ENCODE results near the gene FAM219B.
"Not testable (repeated sequence)": the region's sequence is repeated elsewhere in the genome, so short reads cannot be mapped to it uniquely, and the experiment has no call there.

The FAM219B gene

DNA sequence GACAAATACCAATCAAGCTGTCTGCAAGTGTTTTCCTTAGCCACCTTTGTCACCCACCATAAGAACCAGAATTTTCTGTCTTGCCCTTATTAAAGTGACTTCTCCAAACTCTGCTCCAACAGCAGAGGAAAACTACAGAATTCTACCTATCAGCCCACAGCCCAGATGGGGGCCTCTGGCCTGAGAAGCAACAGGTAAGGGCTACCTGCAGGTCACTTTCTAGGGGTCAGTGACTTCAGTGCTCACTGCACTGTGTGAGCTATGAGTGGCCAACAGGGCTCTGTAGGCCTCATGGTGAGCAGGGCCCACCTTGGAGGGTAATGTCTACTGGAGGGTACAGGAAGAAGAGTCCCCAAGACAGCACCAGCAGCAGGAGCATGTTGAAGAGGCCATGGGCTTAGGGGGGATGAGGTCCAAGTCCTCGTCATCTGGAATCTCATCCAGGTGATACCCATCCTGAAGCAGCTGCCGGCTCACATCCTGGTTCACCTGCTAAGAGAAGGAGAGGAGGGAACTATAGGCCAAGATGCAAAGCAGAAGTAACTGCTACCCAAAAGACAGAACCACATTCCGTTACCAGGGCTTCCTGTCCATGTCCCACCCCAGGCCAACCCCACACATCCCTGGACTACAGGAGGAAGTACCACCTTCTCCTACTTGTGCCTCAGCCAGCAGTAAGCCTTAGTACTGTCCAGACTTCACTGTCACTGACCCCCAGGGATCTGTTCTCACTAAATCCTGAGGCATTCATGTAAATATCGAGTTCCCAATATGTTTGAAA is 4.2 kb downstream of the FAM219B start:
- DNase-seq = no peak

DNA sequence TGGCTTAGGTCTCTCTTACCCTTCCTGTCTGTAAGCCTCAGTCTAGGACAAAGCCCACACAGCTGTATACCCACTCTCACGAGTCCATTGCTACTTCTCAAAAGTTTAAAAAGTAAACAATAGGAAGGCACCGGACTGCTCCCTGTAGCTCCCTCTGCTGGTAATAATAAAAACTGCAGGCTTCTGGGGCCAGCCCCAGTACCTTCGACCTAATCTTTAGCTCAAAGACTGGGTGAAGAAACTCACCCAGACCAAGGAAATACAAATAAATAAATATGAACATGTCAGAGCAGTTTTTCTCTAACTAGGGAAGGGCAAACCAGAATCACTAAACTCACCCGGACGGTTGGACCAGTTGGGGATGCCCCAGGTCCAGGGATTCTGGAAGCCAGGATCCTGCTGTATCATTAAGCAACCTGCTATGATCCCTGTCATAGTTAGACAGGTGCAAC is 5.0 kb downstream of the FAM219B start:
- peak; percentile 56 for DNase-seq

DNA sequence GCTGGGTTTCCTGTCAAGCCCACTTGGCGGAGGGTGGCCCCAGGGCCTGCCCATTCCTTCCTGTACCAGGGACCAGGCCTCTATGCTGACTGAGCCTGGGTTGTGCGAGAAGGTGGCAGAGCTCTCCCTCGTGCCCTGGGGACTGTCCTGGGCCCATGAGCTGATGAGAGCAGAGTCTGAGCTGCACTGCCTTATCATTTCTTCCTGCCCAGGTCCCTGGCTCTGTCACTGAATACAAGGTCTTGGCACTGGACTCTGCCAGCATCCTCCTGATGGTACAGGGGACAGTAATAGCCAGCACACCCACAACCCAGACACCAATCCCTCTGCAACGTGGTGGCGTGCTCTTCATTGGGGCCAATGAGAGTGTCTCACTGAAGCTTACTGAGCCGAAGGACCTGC is 9.3 kb downstream of the FAM219B start:
- DNase-seq = no peak

DNA sequence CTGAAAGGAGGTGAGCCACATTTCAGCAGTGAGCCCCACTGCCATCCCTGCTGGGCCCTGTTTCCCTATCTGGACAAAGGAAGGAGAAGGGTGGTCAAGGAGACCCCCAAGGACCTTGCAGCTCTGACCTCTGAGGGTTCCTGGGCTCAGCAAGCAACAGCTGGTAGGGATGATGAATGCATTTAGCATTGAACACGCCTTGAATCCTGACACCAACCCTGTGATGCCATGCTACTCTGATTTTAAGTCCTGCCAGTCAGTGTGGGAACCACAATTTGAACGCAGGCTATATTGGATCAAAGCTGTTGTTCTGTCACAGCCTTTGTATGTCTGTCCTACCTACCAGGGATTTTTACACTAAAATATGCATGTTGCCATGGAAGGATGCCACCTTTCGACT is 10.3 kb downstream of the FAM219B start:
- no peak for DNase-seq

DNA sequence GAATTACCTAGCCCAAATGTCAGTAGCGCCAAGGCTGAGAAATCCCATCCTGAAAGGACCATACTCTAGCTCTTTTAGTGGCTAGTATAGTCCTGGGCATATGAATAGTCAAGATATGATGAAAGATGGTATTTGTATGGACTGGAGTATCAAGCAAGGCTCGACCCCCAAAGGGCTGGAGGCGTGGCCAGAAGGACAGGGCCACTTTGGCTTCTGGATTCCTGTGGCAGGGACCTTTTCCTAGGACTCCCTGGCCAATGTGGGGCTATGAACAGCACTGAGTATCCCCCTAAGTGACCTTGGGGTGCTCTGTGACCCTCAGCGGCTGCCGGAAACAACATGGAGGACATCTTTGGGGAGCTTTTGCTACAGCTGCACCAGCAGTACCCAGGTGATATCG is 10.8 kb downstream of the FAM219B start:
- no peak for DNase-seq

DNA sequence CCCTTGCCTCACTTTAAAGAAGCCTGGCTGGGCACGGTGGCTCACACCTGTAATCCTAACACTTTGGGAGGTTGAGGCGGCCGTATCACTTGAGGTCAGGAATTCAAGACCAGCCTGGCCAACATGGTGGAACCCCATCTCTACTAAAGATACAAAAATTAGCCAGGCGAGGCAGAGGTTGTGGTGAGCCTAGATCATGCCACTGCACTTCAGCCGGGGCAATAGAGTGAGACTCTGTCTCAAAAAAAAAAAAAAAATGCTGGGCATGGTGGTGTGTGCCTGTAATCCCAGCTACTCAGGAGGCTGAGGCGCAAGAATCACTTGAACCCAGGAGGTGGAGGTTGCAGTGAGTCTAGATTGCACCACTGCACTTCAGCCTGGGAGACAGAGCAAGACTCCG is 12.3 kb downstream of the FAM219B start:
- not testable (repeated sequence) for DNase-seq

DNA sequence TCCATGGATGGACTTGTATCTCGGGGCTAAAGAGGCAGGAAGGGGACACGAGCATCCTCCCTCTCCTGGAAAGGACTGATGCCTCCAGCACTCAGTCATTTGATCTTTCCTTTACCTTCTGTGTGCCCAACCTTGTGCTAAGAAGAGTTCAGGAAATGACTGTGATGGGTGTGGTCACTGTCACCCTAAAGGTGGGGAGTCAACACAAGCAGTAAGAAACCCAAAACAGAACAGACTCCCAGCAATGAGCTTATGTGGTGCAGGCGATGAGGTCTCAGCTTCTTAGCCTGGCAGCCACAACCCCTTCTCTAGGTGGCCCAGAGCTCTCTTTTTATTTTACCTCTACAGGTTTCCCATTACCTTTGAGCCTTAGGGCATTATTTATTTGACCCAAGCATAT is 13.0 kb downstream of the FAM219B start:
- no peak for DNase-seq

DNA sequence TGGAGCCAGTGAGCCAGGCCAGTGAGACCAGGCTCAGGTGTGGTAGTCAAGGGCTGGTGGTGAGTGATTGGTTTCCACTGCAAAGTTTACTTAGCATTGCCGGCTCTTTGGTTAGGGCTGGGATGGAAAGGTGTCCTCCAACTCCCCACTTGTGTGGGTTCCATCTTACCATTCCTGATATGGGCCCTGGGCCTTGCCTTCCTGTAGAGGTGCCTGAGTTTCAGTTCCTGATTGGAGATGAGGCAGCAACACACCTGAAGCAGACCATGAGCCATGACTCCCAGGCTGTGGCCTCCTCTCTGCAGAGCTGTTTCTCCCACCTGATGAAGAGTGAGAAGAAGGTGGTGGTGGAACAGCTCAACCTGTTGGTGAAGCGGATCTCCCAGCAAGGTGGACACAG is 13.7 kb downstream of the FAM219B start:
- no peak for DNase-seq

DNA sequence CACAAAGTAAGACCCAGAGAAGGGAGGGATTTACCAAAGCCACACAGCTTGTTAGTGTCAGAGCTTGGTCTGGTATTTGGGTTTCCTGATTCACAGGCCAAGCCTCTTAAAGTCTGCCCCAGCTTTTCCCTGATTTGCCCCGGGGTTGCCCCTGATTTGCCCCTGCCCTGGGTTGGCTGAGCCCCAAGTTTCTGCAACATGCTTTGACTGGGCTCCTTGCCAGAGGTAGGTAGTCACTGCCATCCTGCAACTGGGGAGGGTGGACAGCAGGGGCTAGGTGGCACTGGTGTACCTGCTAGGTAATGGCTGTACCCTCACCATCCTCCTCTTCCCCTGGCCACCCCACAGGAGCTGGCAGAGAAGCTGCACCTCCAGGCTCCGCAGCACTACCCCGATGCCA is 14.3 kb downstream of the FAM219B start:
- no peak for DNase-seq

DNA sequence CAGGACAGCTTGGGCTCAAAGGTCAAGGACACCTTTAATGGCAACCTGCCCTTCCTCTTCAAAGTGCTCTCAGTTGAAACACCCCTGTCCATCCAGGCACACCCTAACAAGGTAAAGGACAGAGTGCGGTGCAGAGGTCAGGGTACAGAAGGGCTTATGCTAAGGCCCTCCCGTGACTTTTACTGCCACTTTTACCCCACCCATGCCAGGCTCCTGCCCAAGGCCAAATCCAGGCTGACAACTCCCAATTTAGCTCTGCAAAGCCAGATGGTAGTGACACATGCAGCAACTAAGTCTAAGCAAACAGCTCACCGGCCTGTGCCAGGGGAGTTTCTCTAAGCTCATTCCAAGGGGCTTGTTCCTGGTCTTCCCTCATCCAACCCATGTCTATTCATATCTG is 15.2 kb downstream of the FAM219B start:
- DNase-seq = no peak

DNA sequence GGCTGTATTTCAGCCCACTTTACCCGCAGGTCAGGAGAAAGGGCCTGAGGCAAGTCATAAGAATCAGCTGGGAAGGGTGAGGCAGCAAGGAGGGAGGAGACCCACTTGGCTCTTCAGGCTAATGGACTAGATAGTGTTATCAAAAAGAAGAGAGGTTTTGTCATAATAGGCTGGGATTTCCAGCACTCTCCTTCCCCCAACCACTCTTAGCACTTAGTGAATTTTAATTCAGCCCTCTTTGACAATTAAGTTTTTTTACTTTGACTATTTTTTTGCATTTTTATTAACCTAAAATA is 16.0 kb downstream of the FAM219B start:
- DNase-seq = no peak

DNA sequence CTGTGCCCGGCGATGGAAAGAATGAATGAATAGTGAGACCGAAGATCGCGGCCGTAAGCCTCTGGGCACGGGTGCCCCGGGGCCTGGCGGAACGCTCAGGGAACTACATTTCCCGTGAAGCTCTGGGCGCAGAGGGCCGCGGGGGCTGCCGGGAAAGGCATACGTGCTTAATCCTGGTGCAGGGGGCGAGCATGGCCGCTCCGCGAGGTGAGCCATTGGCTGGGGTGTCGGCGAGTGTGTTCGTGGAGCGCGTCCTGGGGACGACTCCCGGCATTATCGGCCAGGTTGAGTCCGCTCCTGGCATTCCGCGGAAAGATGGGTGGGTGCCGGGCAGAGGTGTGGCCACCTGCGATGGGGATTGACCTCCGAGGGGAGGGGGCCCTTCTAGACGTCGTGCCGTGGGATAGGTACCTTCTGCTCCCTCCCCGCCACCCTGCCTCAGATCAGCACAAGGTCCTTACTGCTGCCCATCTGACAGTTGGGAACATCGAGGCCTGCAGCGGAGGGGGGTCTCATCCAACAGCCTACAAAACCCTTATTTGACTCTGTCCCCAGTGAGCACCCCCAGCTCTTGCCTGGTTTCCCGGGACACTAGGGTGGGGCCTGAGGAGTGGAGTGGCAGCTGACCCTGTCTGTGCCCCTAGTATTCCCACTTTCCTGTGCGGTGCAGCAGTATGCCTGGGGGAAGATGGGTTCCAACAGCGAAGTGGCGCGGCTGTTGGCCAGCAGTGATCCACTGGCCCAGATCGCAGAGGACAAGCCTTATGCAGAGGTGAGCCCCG is 16.6 kb downstream of the FAM219B start, which contains the start of gene MPI:
MPI (plus strand) TSS at position 160 of the 782 bp plus-strand sequence; CDS start at position 192, 32 bp downstream.
- DNase-seq = peak; percentile 88

DNA sequence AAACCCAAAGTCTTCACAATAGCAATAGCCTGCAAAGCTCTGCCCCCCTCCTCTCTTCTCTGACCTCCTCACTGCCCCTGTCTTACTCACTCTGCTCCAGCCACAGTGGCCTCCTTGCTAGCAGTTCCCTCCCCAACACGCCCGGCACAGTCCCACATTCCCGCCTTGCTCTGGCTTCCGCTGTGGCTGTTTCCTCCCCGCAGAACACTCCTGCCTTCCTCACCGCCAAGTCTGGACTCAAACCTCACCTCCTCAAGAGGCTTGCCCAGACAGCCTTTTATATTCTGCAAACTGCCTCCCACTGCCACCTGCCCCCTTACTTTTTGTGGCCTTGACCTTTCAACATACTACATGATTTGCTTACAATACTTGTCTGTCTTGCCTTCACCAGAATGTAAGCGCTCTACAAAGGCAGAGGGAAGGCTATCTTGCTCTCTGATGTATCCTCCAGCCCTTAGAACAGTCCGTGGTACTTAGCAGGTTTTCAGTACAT is 17.2 kb downstream of the FAM219B start:
- DNase-seq = peak; percentile 73

DNA sequence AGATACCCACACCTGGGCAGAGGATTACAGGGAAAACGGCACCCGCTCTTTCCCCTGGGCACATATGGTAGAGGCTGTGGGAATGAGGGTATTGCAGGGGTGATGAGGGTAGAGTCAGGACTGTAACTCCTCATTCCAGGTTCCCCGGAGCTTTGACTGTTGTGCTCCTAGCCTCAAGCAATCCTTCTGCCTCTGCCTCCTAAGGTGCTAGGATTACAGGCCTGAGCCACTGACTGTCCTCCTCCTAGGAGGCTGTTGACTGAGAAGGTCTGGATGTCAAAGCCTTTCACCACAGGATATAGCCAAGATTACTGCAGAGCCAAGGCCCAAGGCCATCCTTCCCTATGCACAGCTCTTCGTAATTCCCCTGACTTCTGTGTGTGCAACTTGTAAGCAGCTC is 17.9 kb downstream of the FAM219B start:
- DNase-seq = no peak

DNA sequence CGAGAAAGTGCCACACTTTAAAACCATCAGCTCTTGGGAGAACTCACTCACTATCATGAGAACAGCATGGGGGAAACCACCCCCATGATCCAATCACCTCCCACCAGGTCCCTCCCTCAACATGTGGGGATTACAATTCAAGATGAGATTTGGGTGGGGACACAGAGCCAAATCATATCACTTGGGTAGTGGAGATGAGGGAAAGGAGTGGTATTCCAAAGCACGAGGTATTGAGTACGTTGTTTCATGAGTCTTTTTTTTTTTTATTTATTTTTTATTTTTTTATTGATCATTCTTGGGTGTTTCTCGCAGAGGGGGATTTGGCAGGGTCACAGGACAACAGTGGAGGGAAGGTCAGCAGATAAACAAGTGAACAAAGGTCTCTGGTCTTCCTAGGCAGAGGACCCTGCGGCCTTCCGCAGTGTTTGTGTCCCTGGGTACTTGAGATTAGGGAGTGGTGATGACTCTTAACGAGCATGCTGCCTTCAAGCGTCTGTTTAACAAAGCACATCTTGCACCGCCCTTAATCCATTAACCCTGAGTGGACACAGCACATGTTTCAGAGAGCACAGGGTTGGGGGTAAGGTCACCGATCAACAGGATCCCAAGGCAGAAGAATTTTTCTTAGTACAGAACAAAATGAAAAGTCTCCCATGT is 19.0 kb downstream of the FAM219B start:
- DNase-seq = not testable (repeated sequence)

DNA sequence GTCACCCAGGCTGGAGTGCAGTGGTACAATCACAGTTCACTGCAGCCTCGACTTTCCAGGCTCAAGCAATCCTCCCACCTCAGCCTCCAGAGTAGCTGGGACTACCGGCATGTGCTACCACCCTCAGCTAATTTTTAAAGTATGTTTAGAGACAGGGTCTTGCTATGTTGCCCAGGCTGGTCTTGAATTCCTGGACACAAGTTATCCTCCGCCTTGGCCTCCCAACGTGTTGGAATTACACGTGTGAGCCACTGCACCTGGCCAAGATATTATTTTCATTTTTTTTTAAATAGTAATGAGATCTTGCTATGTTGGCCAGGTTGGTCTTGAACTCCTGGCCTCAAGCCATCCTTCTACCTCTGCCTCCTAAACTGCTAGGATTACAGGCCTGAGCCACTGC is 21.2 kb downstream of the FAM219B start:
- no peak for DNase-seq

DNA sequence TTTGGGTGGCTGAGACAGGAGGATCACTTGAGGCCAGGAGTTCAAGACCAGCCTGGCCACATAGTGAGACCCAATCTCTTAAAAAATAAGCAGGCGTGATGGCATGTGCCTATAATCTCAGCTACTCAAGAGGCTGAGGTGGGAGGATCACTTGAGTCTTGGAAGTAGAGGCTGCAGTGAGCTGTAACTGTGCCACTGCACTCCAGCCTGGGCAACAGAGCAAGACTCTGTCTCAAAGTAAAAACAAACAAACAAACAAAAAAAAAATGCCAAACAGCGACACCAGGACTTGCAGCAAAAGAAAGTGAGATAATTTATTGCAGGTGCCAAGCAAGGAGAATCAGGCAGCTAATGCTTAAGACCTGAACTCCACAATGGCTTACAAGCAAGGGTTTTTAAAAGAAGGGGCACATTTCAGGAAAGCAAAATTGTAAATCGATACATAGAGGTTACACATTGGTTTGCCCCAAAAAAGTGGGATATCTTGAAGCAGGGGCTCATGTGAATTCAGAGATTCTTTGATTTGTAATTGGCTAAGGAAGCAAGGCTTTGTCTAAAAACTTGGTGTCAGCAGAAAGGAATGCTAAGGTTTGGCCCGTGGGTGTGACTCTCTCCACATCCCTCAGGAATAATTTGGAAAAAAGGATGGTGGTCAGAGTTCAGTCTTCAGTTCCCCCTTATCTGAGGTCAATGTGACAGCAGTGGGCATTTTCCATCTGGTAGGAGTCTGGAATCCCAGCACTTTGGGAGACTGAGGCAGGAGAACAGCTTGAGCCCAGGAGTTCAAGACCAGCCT is 22.0 kb downstream of the FAM219B start:
- DNase-seq = no peak

DNA sequence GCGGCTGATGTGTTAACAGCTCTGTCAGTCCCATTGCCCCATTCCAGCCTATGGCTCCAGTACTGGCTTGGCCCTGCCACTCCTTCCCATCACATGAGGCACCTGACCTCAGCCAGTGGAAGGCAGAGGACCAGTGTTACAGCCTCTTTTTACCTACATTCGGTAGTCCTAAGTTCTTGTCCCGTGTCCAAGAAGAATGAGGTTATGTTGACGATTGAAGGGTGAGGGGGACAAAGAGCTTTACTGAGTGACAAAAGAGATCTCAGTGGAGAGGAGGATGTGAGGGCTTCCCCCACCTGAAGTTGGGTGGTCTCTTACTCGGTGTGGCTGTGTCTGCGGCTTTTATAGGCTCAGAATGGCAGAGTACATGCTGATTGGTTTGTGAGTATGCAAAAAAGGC is 24.1 kb downstream of the FAM219B start:
- DNase-seq = no peak

DNA sequence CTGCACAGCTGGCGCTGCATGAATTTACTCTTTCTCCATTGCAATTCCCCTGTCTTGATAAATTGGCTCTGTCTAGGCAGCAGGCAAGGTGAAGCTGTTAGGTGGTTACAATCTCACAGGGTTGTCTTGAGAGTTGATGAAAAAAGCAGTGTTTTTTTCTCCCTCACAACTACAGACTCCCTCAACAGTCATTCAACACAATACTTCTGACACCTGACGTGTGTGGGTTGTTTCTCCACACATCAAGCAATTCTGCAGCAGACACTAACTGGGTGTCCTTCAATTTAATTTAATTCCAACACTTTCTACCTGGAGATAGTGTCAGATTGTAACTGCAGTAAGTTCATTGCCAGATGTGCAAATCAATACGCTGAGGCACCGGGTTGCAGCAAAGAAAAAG is 28.4 kb downstream of the FAM219B start:
- DNase-seq = no peak

DNA sequence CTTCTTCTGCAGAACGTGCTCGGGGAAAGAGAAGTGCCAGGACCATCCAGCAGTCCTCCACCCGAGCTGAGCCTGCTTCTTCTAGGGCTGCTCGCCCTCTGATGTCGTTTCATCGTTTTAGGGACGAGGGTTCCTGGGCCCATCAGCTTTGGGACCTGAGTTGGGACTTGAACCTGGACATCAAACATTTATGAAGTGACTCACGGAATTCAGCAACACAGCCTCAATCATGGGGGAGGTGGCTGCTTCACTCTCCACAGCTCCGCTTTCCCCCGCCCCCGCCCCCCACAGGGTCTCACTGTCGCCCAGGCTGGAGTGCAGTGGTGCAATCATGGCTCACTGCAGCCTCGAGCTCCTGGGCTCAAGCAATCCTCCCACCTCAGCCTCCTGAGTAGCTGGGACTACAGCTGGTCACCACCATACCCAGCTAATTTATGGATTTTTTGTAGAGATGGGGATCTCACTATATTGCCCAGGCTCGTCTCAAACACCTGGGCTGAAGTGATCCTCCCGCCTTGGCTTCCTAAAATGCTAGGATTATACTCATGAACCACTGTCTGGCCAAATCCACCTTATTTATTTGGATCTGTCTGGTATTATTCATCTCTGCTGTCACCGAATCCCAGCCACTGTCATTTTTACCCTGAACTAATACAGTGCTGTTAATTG is 32.8 kb downstream of the FAM219B start:
- no peak for DNase-seq

DNA sequence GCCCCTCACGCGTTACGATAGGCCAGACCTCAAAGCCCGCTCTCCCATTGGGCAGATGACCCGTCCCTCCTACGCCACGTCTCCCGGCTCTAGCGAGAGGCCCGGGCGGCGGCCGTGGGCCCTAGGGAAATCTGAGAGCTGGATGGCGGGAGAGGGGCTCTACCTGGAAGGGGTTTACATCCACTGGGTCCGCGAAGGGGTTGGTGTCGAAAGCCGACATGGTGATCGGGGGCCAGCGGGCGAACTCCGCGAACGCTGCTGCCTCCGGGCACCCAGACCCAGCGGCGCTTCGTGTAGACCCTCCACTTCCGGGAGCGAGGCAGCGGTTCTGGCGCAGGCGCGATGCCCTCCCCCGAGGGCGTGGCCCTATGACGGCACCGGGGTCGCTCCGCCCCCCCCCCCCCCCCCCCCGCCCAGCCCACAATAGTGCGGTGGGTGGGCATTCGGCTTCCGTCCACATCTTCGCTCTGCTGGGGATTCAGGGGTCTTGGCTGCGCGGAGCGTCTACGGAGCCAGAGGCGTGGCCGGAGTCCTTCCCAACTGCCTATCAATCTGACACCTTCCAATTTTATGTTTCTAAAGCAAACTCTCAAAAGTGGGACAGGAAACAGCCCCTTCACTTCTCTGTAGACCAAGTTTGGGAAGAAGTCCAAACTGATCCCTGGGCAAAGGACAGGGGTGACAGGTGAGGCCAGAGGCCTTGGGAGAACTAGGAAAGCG is 33.5 kb downstream of the FAM219B start, which contains the start of gene SCAMP2:
SCAMP2 (minus strand) TSS at position 330 of the 720 bp plus-strand sequence; CDS start at position 220, 110 bp downstream.
- peak; percentile 96 for DNase-seq

DNA sequence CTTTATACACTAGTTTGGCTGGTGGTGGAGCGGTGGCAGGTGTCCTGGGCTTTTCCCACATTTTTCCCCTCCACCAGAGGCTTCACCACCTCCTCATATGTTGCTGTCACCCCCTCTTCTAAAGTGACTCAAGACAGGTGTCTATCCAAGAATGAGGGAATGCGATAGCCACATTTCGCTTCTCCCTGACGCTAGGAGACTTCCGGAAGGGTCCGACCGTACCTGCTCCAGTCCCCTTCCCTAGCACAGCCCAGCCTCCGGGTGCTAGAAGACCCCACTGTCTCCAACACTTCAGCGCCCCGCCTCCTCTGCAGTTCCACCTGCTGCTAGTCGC is 34.0 kb downstream of the FAM219B start:
- no peak for DNase-seq

All from left hindlimb (tissue), 1 donor.